Tibial artery (tissue), 4 donors: ENCODE measurements around the gene EYA3.

ENCODE experiments used
- DNase-seq, 2 donors: peaks; one replicate each; pipeline ENCODE4 v3.0.0-alpha.2; 2019
- H3K27ac ChIP-seq, 2 donors: fragments of 200-600 bp; sonication (generic) in 1 of 2; 1 replicate in 1 of 2; 2 replicates in 1 of 2; pipeline ENCODE4 v1.5.1; 2018 to 2019; ENCODE audit warnings: mild to moderate bottlenecking in 1 of 2
- H3K27me3 ChIP-seq, 2 donors: fragments of 200-600 bp; sonication (generic) in 1 of 2; one replicate each; pipeline versions ENCODE4 v1.5.1 to v1.6.0; 2016 to 2019
- H3K36me3 ChIP-seq, 3 donors: fragments of 200-600 bp; sonication (generic) in 2 of 3; one replicate each; pipeline ENCODE4 v1.5.1; 2016 to 2019; ENCODE audit warnings: mild to moderate bottlenecking in 2 of 3
- H3K4me1 ChIP-seq, 4 donors: fragments of 200-600 bp; sonication (generic) in 2 of 4; 1 replicate in 3 of 4; 2 replicates in 1 of 4; pipeline ENCODE4 v1.5.1; 2016 to 2019
- H3K4me3 ChIP-seq, 2 donors: fragments of 200-600 bp; sonication (generic) in 1 of 2; 1 replicate in 1 of 2; 2 replicates in 1 of 2; pipeline ENCODE4 v1.5.1; 2018 to 2019; ENCODE audit warnings: mild to moderate bottlenecking in 2 of 2
- H3K9me3 ChIP-seq, 3 donors: fragments of 200-600 bp; sonication (generic) in 1 of 3; one replicate each; pipeline ENCODE4 v1.5.1; 2016 to 2019
- intact Hi-C: fragments of 100-400 bp; cut with DNase I; formaldehyde crosslinking; loops from one replicate; pipeline ENCODE4 v1.15.0; 2023; ENCODE audit warnings: low total_unique reads
- TF ChIP-seq, protein P1 (sequence below), 2 experiments: fragments of 200-600 bp in 1 of 2; fragments of 450-650 bp in 1 of 2; IDR thresholded peaks; one replicate each; pipeline ENCODE4 v1.5.1; 2017 to 2019; ENCODE audit warnings: antibody characterized with exemption in 2 of 2, mild to moderate bottlenecking in 1 of 2, moderate library complexity in 1 of 2

EYA3 gene

DNA sequence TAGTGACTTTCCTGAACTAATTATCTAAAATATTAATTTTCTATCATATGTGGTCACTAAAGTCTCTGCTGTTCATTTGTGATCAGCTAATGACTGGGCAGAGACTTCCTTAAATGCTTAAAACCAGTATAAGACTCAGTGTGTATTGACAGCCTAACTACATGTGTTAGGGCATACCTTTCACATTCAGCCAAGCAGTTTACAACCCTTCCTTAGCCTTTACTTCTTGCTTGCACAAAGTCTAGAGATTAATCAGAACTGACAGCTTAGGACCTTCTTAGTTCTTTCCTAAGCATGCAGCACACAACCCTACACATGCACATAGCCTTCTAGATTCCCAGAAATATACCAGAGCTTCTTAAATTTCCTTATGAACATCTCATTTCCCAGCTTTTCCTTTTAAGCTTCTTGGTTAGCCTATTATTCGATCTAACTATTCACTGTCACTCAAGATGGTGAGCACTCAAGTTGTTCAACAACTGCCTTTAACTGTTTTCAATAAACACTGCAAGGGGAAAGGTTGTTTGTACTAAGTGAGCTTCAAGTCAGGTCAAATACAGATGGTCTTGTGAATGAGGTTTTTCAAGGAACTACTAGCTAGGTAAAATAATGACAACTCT is 13.4 kb downstream of the EYA3 start:
- H3K27ac ChIP-seq: no peak overlapping the region
- no peaks in the 10 kb centered on the region for H3K27me3 ChIP-seq
- DNase-seq: no peak
- H3K4me3 ChIP-seq: no peak overlapping the region
- TF ChIP-seq, protein P1, sequence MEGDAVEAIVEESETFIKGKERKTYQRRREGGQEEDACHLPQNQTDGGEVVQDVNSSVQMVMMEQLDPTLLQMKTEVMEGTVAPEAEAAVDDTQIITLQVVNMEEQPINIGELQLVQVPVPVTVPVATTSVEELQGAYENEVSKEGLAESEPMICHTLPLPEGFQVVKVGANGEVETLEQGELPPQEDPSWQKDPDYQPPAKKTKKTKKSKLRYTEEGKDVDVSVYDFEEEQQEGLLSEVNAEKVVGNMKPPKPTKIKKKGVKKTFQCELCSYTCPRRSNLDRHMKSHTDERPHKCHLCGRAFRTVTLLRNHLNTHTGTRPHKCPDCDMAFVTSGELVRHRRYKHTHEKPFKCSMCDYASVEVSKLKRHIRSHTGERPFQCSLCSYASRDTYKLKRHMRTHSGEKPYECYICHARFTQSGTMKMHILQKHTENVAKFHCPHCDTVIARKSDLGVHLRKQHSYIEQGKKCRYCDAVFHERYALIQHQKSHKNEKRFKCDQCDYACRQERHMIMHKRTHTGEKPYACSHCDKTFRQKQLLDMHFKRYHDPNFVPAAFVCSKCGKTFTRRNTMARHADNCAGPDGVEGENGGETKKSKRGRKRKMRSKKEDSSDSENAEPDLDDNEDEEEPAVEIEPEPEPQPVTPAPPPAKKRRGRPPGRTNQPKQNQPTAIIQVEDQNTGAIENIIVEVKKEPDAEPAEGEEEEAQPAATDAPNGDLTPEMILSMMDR (IDR thresholded peaks at IDR 0.05): no peak
- H3K4me1 ChIP-seq: peaks cover 0 to 60% (median 7%) of the 10 kb centered on the region in 4 donors
- H3K36me3 ChIP-seq: peaks cover 2 to 11% (median 5%) of the 10 kb centered on the region in 3 donors
- intact Hi-C loops: no loop called here
- H3K9me3 ChIP-seq: no peaks in the 10 kb centered on the region

DNA sequence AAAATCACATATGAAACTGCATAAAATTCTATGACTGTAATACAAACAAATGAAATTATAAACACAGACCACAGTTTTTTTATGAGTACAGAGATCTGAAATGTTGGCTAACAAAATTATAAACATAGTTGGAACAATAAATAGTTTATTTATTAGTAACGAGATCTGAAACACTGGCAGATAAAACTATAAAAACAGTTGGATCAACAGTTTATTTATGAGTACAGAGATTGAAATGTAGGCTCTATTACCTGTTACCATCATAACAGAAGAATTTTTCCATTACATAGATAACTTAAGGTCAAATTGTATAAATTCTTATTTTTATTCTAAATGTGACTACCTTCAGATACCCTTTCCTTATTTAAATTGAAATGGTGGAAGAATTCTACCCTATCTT is 14.5 kb downstream of the EYA3 start:
- DNase-seq: no peak
- no peaks in the 10 kb centered on the region for H3K36me3 ChIP-seq
- no peak overlapping the region for H3K4me3 ChIP-seq
- peaks cover 0 to 61% (median 9%) of the 10 kb centered on the region in 4 donors for H3K4me1 ChIP-seq
- intact Hi-C loops: no loop called here
- TF ChIP-seq, protein P1 (IDR thresholded peaks at IDR 0.05): no peak
- no peak overlapping the region for H3K27ac ChIP-seq
- no peaks in the 10 kb centered on the region for H3K27me3 ChIP-seq
- no peaks in the 10 kb centered on the region for H3K9me3 ChIP-seq

DNA sequence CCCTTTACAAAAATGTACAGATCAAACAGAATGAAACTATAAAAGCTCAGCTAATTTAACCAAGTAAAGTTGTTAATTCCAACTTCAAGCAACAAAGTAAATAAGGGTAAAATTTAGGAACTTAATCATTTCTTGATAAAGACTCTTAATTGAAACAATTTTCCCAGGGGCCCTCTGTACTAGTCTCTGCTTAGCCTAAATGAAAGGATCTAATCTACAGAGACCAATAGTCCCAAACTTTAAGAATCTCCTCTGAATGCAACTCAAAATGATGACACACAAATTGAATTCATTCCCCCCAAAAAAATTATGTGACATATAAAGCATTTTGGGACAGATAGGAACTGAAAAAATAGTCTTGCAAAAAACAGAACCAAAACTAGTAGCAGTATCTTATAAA is 16.6 kb downstream of the EYA3 start:
- peaks cover 0 to 76% (median 16%) of the 10 kb centered on the region in 4 donors for H3K4me1 ChIP-seq
- DNase-seq: no peak
- H3K4me3 ChIP-seq: no peak overlapping the region
- no peaks in the 10 kb centered on the region for H3K27me3 ChIP-seq
- no peaks in the 10 kb centered on the region for H3K36me3 ChIP-seq
- intact Hi-C loops: no loop called here
- H3K9me3 ChIP-seq: no peaks in the 10 kb centered on the region
- no peak overlapping the region for H3K27ac ChIP-seq
- TF ChIP-seq, protein P1 (IDR thresholded peaks at IDR 0.05): no peak

DNA sequence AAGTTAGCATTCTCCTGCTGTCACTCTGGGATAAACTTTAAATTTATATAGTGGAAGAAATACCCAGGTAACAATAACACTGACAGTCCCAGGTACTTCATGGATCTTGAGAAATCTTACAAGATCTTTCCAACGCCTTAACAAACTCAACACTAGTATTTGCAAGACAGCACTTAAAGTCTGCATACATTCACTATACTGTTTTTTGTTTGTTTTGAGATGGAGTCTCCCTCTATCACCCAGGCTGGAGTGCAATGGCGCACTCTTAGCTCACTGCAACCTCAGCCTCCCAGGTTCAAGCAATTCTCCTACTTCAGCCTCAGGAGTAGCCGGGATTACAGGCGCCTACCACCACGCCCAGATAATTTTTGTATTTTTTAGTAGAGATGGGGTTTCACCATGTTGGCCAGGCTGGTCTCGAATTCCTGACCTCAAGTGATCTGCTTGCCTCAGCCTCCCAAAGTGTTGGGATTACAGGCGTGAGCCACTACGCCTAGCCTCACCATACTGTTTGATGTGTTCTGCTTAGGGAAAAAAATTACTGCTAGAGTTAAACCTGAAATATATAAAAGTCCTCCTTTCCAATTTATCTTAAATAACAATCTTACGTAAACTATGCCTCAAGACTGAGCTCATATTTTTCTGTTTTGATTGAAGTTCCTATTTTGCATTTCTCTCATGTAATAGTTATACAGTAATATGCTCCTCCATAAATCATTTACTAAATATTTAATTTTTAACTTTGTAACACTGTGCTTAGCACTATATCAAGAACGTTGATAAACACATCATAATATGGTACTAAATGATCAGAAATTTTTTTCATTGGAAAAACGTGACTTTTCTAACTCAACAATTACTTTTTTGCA is 17.5 kb downstream of the EYA3 start:
- H3K9me3 ChIP-seq: no peaks in the 10 kb centered on the region
- no peak overlapping the region for H3K4me3 ChIP-seq
- TF ChIP-seq, protein P1 (IDR thresholded peaks at IDR 0.05): no peak
- intact Hi-C loops: no loop called here
- peaks cover 0 to 76% (median 15%) of the 10 kb centered on the region in 4 donors for H3K4me1 ChIP-seq
- DNase-seq: no peak
- peak overlapping the region in 1 of 2 donors; percentile 25 for H3K27ac ChIP-seq
- H3K27me3 ChIP-seq: no peaks in the 10 kb centered on the region
- peaks cover 0 to 1% (median 0%) of the 10 kb centered on the region in 3 donors for H3K36me3 ChIP-seq

DNA sequence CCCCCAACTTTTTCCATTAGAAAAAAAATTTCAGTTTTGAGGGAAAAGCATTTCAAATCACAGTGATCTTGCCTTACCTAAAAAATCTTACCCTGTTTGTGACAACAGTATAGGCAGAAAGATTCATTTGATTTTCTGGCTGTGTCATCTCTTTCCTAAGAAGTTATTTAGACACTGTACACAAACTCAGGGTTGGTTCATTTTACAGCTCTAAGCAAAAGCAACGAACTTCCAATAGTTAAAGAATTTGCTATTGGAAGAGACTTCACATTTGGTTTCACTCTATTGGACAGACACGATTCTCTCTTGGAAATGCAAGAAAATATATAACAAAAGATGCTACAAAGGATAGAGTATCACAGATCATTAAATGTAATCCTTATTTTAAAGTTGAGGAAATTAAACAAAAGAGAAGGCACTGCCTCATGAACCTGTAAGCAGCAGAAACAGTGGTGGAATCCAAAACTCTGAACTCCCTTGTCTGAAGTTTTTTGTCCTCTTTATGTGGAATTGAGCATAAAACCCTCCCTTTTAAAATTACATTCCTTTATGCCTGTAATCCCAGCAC is 20.8 kb downstream of the EYA3 start:
- Histone ChIP-seq H3K27me3 (no peaks in the 10 kb centered on the region), H3K9me3 (no peaks in the 10 kb centered on the region), H3K27ac (no peak overlapping the region), H3K36me3 (peaks cover 0 to 6% (median 0%) of the 10 kb centered on the region in 3 donors), H3K4me3 (no peak overlapping the region), H3K4me1 (peaks cover 0 to 54% (median 15%) of the 10 kb centered on the region in 4 donors)
- DNase-seq: no peak
- TF ChIP-seq, protein P1 (IDR thresholded peaks at IDR 0.05): no peak
- intact Hi-C loops: no loop called here
